Spleen (tissue), 7 donors: Measurements from ENCODE around the gene NMNAT1.

ENCODE experiments used
- CTCF ChIP-seq, 11 experiments: fragments of 200-600 bp in 7 of 11; fragments of 450-650 bp in 4 of 11; sonication (generic) in 4 of 11; IDR thresholded peaks in 8 of 11; conservative IDR thresholded peaks in 3 of 11; 1 replicate in 7 of 11; 2 replicates in 4 of 11; pipeline versions ENCODE4 v1.4.0 to v1.8.0; 2016 to 2021; ENCODE audit warnings: antibody characterized with exemption in 11 of 11, inconsistent platforms in 4 of 11, mild to moderate bottlenecking in 1 of 11
- POLR2A ChIP-seq, 3 donors: fragments of 450-650 bp; IDR thresholded peaks; one replicate each; pipeline ENCODE4 v1.5.1; 2017; ENCODE audit warnings: antibody characterized with exemption in 3 of 3, mild to moderate bottlenecking in 1 of 3
- POLR2AphosphoS5 ChIP-seq, 3 donors: sonication (generic); formaldehyde crosslinking; IDR thresholded peaks; one replicate each; pipeline ENCODE4 v1.5.1; 2017; ENCODE audit warnings: antibody characterized with exemption in 3 of 3
- donor health status: DM: no; HTN: no; CAD: no; lungs with moderate emphysema.
- donor health status: DM: no; HTN: no; CAD: no.
- donor health status: DM: no; HTN: no; CAD: no.

- TF ChIP-seq POLR2A (IDR thresholded peaks at IDR 0.05), result peak in 1 of 3 donors; percentile 73
- peak; percentile 82 to 95 (median 93) for TF ChIP-seq POLR2AphosphoS5 (IDR thresholded peaks at IDR 0.05)
- TF ChIP-seq CTCF (IDR thresholded peaks at IDR 0.05 in 8 of 11, conservative IDR thresholded peaks at IDR 0.05 in 3 of 11), result peak in 4 of 11 experiments; percentile 12 to 51 (median 20)
These were observed 32.7 kb upstream of the NMNAT1 start for GRCh38 chr1:9910423-9911178.
